AG09309 (cell line): ENCODE results near the gene NR2C2AP.
"Not testable (repeated sequence)": the region's sequence is repeated elsewhere in the genome, so short reads cannot be mapped to it uniquely, and the experiment has no call there.

Experiments
- DNase-seq: peaks from one replicate; pipeline ENCODE4 v3.0.0-alpha.2; 2010; ENCODE audit warnings: low read depth
- H3K4me3 ChIP-seq: 2 replicates; pipeline ENCODE4 v1.5.1; 2011; ENCODE audit warnings: mild to moderate bottlenecking, low read depth, low read length, moderate library complexity; ENCODE audit not compliant: control insufficient read depth
- CTCF ChIP-seq: IDR thresholded peaks from 2 replicates; pipeline ENCODE4 v1.5.1; 2011; ENCODE audit warnings: mild to moderate bottlenecking, low read depth, low read length, inconsistent platforms; ENCODE audit not compliant: insufficient read depth, control insufficient read depth; ENCODE audit errors: missing control alignments

Gene NR2C2AP

GRCh38 chr19:19226204-19226603 lies 23.0 kb upstream of the NR2C2AP start:
- no peak overlapping the region for H3K4me3 ChIP-seq
- no peak for TF ChIP-seq CTCF

GRCh38 chr19:19224852-19225494 lies 21.8 kb upstream of the NR2C2AP start:
- peak; percentile 1 for DNase-seq
- TF ChIP-seq CTCF, result peak; percentile 53
- no peak overlapping the region; the same call in 1 of the 2 replicates for H3K4me3 ChIP-seq

More at GRCh38 chr19:19226204-19226603, 23.0 kb upstream of the NR2C2AP start:
- no peak for DNase-seq

- DNase-seq, result no peak
- no peak overlapping the region for H3K4me3 ChIP-seq
- no peak for TF ChIP-seq CTCF
These were observed 21.1 kb upstream of the NR2C2AP start for GRCh38 chr19:19224150-19224851.

- no peak for TF ChIP-seq CTCF
- H3K4me3 ChIP-seq, result no peak overlapping the region
- DNase-seq, result no peak
These were observed 20.4 kb upstream of the NR2C2AP start for GRCh38 chr19:19223636-19224035.

- DNase-seq, result no peak
- no peak overlapping the region for H3K4me3 ChIP-seq
- TF ChIP-seq CTCF, result no peak
These were observed 19.8 kb upstream of the NR2C2AP start for GRCh38 chr19:19223060-19223459.

GRCh38 chr19:19221000-19221399 lies 17.8 kb upstream of the NR2C2AP start:
- not testable (repeated sequence) for DNase-seq, H3K4me3 ChIP-seq

- no peak overlapping the region for H3K4me3 ChIP-seq
- DNase-seq, result no peak
- TF ChIP-seq CTCF, result no peak
These were observed 15.7 kb upstream of the NR2C2AP start for GRCh38 chr19:19218911-19219310.
